Activated CD8-positive, alpha-beta memory T cell treated with anti-CD3 and anti-CD28 coated beads for 36 hours (primary cell): Measurements from ENCODE around the gene XRCC5. TPM values are rescaled to one million over a fixed set of nuclear protein-coding genes. Genes with fewer than 3 reads are reported as not detected.

Experiments
- CTCF ChIA-PET: fragments of 350-600 bp; sonication (Branson Sonifier 250); formaldehyde crosslinking; loops from one replicate; lab custom pipeline; 2021; ENCODE audit warnings: antibody characterized with exemption; lab: Charles Lee
- POLR2A ChIA-PET: fragments of 350-600 bp; sonication (Branson Sonifier 250); formaldehyde crosslinking; loops from one replicate; lab custom pipeline; 2021; ENCODE audit warnings: antibody characterized with exemption; lab: Charles Lee
- total RNA-seq, 2 experiments: library from RNA; stranded (reverse); gene quantifications; one replicate each; pipeline ENCODE4 v1.2.3, GENCODE V29; 2021

XRCC5 gene
- total RNA-seq, 2 experiments from 2014 or later: 603 to 604 TPM

GRCh38 chr2:216082117-216082711 is 26.9 kb upstream of the XRCC5 start:
- ChIA-PET POLR2A (interaction anchor here (0.6 kb wide), 2 partner anchors 31 to 133 kb away, joined by 3 to 7 read pairs; no protein-coding TSS in a partner anchor), CTCF (interaction anchor here (1.1 to 1.4 kb wide), 3 partner anchors 23 to 59 kb away, joined by 3 to 6 read pairs (median 5); no protein-coding TSS in a partner anchor)

GRCh38 chr2:216082805-216083204 is 26.3 kb upstream of the XRCC5 start:
- ChIA-PET POLR2A (no interaction called here), CTCF (interaction anchor here (1.6 kb wide), 1 partner anchor 24 kb away, joined by 8 read pairs; no protein-coding TSS in a partner anchor)

- ChIA-PET CTCF (interaction anchor here (0.6 to 1.6 kb wide), 5 partner anchors 10 to 58 kb away, joined by 3 to 8 read pairs (median 3); no protein-coding TSS in a partner anchor), POLR2A (interaction anchor here (0.6 kb wide), 1 partner anchor 17 kb away, joined by 3 read pairs; no protein-coding TSS in a partner anchor)
These were observed 25.5 kb upstream of the XRCC5 start for GRCh38 chr2:216083464-216084281.

GRCh38 chr2:216084547-216084946 is 24.6 kb upstream of the XRCC5 start:
- CTCF ChIA-PET: interaction anchor here (1.6 kb wide), 2 partner anchors 11 to 26 kb away, joined by 3 to 8 read pairs; no protein-coding TSS in a partner anchor
- POLR2A ChIA-PET: interaction anchor here (0.6 kb wide), 1 partner anchor 72 kb away, joined by 3 read pairs; no protein-coding TSS in a partner anchor

- CTCF ChIA-PET: no interaction called here
- POLR2A ChIA-PET: no interaction called here
These were observed 22.8 kb upstream of the XRCC5 start for GRCh38 chr2:216086207-216086893.

GRCh38 chr2:216090369-216090786 is 18.8 kb upstream of the XRCC5 start:
- CTCF ChIA-PET: interaction anchor here (1.1 to 1.2 kb wide), 2 partner anchors 17 to 22 kb away, joined by 3 read pairs; no protein-coding TSS in a partner anchor
- POLR2A ChIA-PET: no interaction called here

GRCh38 chr2:216092646-216093045 is 16.5 kb upstream of the XRCC5 start:
- ChIA-PET CTCF (interaction anchor here (1.0 to 1.4 kb wide), 2 partner anchors 16 to 69 kb away, joined by 3 read pairs; partner anchors contain the start of gene XRCC5), POLR2A (no interaction called here)

- ChIA-PET CTCF (no interaction called here), POLR2A (no interaction called here)
These were observed 14.4 kb upstream of the XRCC5 start for GRCh38 chr2:216094701-216095100.

GRCh38 chr2:216098421-216099334 is 10.5 kb upstream of the XRCC5 start:
- ChIA-PET POLR2A (no interaction called here), CTCF (no interaction called here)

- ChIA-PET POLR2A (no interaction called here), CTCF (no interaction called here)
These were observed 8.0 kb upstream of the XRCC5 start for GRCh38 chr2:216101109-216101508.

- POLR2A ChIA-PET: no interaction called here
These were observed 5.9 kb upstream of the XRCC5 start for GRCh38 chr2:216103213-216103612.

GRCh38 chr2:216104691-216105090 is 4.5 kb upstream of the XRCC5 start:
- POLR2A ChIA-PET: no interaction called here

More at GRCh38 chr2:216103213-216103612, 5.9 kb upstream of the XRCC5 start:
- CTCF ChIA-PET: no interaction called here

GRCh38 chr2:216107320-216107719 is 1.8 kb upstream of the XRCC5 start:
- CTCF ChIA-PET: interaction anchor here (1.2 kb wide), 1 partner anchor 18 kb away, joined by 3 read pairs; no protein-coding TSS in a partner anchor
- POLR2A ChIA-PET: interaction anchor here (0.7 to 1.0 kb wide), 2 partner anchors 10 to 285 kb away, joined by 3 to 7 read pairs; no protein-coding TSS in a partner anchor

More at GRCh38 chr2:216104691-216105090, 4.5 kb upstream of the XRCC5 start:
- CTCF ChIA-PET: interaction anchor here (1.0 kb wide), 1 partner anchor 29 kb away, joined by 3 read pairs; no protein-coding TSS in a partner anchor

- ChIA-PET CTCF (interaction anchor here (1.2 to 1.4 kb wide), 2 partner anchors 15 to 18 kb away, joined by 3 read pairs; no protein-coding TSS in a partner anchor), POLR2A (interaction anchor here (1.0 to 1.2 kb wide), 2 partner anchors 10 to 26 kb away, joined by 3 read pairs; partner anchors contain the start of genes PECR and TMEM169)
These were observed 1.4 kb upstream of the XRCC5 start for GRCh38 chr2:216107760-216108159.

GRCh38 chr2:216108310-216108966 is 710 bp upstream of the XRCC5 start:
- ChIA-PET POLR2A (interaction anchor here (1.2 kb wide), 1 partner anchor 27 kb away, joined by 3 read pairs; the partner anchor contains the start of genes PECR and TMEM169), CTCF (interaction anchor here (0.9 to 2.9 kb wide), 7 partner anchors 11 to 296 kb away, joined by 3 to 11 read pairs (median 3); no protein-coding TSS in a partner anchor)

GRCh38 chr2:216109962-216110614 is 940 bp downstream of the XRCC5 start:
- CTCF ChIA-PET: interaction anchor here (0.7 to 2.9 kb wide), 10 partner anchors 10 to 295 kb away, joined by 3 to 11 read pairs (median 3); no protein-coding TSS in a partner anchor
- POLR2A ChIA-PET: interaction anchor here (0.9 kb wide), 1 partner anchor 33 kb away, joined by 4 read pairs; no protein-coding TSS in a partner anchor
